PC-9 (cell line): Measurements from ENCODE around the gene SHTN1.

ENCODE experiments used
- EZH2 ChIP-seq: fragments of 200-600 bp; sonication (generic); IDR thresholded peaks from 2 replicates; pipeline ENCODE4 v1.8.0; 2017; ENCODE audit warnings: antibody characterized with exemption, low read depth
- TF ChIP-seq, protein P1 (sequence below): fragments of 200-600 bp; sonication (generic); conservative IDR thresholded peaks from 2 replicates; pipeline ENCODE4 v1.6.1; 2017; ENCODE audit warnings: mixed run types, antibody characterized with exemption, mild to moderate bottlenecking, moderate library complexity

DNA sequence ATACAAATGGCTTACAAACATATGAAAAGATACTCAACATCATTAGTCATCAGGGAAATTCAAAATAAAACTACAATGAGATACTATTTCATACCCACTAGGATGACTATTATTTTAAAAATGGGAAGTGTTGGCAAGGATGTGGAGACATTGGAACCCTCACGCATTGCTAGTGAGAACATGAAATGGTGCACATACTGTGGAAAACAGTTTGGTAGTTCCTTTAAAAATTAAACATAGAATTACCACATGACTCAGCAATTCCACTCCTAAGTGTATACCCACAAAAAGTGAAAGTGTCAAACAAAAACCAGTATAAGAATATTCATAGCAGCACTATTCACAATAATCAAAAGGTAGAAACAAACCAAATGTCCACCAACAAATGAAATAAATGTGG, 48.5 kb upstream of the SHTN1 start:
- TF ChIP-seq, protein P1, sequence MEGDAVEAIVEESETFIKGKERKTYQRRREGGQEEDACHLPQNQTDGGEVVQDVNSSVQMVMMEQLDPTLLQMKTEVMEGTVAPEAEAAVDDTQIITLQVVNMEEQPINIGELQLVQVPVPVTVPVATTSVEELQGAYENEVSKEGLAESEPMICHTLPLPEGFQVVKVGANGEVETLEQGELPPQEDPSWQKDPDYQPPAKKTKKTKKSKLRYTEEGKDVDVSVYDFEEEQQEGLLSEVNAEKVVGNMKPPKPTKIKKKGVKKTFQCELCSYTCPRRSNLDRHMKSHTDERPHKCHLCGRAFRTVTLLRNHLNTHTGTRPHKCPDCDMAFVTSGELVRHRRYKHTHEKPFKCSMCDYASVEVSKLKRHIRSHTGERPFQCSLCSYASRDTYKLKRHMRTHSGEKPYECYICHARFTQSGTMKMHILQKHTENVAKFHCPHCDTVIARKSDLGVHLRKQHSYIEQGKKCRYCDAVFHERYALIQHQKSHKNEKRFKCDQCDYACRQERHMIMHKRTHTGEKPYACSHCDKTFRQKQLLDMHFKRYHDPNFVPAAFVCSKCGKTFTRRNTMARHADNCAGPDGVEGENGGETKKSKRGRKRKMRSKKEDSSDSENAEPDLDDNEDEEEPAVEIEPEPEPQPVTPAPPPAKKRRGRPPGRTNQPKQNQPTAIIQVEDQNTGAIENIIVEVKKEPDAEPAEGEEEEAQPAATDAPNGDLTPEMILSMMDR, result no peak
- TF ChIP-seq EZH2, result no peak
